IMR-90 (cell line): ENCODE data around the gene THOP1. TPM values are rescaled to one million over a fixed set of nuclear protein-coding genes. Genes with fewer than 3 reads are reported as not detected.

Source experiments
- ATAC-seq: fragments of 200-7000 bp; cut with Tn5 transposase; 2 replicates; pipeline ENCODE4 v1.9.1; 2020; ENCODE audit warnings: low read depth, mild to moderate bottlenecking, moderate library complexity
- BruUV-seq: library from RNA; stranded (reverse); fragments of 400-500 nt; replicated peaks from 2 replicates; lab custom pipeline; 2021; lab: Mats Ljungman, UMichigan
- CTCF ChIA-PET: fragments of 300-600 bp; formaldehyde crosslinking; extraction: SDS; loops from one replicate; lab custom pipeline; 2021; ENCODE audit warnings: antibody characterized with exemption; lab: Yijun Ruan, JAX
- POLR2A ChIA-PET: fragments of 300-600 bp; sonication (Branson Sonifier 250); formaldehyde crosslinking; loops from one replicate; lab custom pipeline; 2022; ENCODE audit warnings: antibody characterized with exemption; ENCODE audit not compliant: unreplicated experiment; lab: Charles Lee
- DNase-seq: peaks from one replicate; pipeline ENCODE4 v3.0.0; 2013
- H2AFZ ChIP-seq: replicated peaks from 2 replicates; pipeline ENCODE3; 2013; ENCODE audit warnings: low read length, mild to moderate bottlenecking; ENCODE audit not compliant: poor library complexity
- H2AK5ac ChIP-seq: 2 replicates; pipeline ENCODE4 v1.6.1; 2013; ENCODE audit warnings: low read depth, low read length, inconsistent platforms
- H2AK9ac ChIP-seq: replicated peaks from 2 replicates; pipeline ENCODE3; 2013; ENCODE audit warnings: mild to moderate bottlenecking, low read depth, low read length, moderate library complexity; ENCODE audit not compliant: poor library complexity
- H2BK120ac ChIP-seq: 2 replicates; pipeline ENCODE4 v1.6.1; 2013; ENCODE audit warnings: low read depth, low read length, inconsistent platforms
- H2BK15ac ChIP-seq: 3 replicates; pipeline ENCODE4 v1.6.1; 2013; ENCODE audit warnings: low read depth, low read length, inconsistent platforms
- H2BK20ac ChIP-seq: 2 replicates; pipeline ENCODE4 v1.6.1; 2013; ENCODE audit warnings: low read depth, mild to moderate bottlenecking, inconsistent platforms, low read length, moderate library complexity
- H2BK5ac ChIP-seq: 2 replicates; pipeline ENCODE4 v1.6.1; 2013; ENCODE audit warnings: mild to moderate bottlenecking, low read depth, low read length, inconsistent platforms; ENCODE audit not compliant: poor library complexity, severe bottlenecking
- H3K14ac ChIP-seq: replicated peaks from 2 replicates; pipeline ENCODE4 v1.6.1; 2013; ENCODE audit warnings: low read depth, low read length, inconsistent platforms
- H3K18ac ChIP-seq: 2 replicates; pipeline ENCODE4 v1.6.1; 2013; ENCODE audit warnings: low read depth, low read length, control low read depth
- H3K23ac ChIP-seq: 2 replicates; pipeline ENCODE4 v1.6.1; 2013; ENCODE audit warnings: low read depth, low read length, inconsistent platforms
- H3K27ac ChIP-seq: 2 replicates; pipeline ENCODE4 v1.5.1; 2013; ENCODE audit warnings: mild to moderate bottlenecking, control low read depth, low read length; ENCODE audit not compliant: insufficient read depth
- H3K27me3 ChIP-seq: 2 replicates; pipeline ENCODE4 v1.6.1; 2013; ENCODE audit warnings: low read length; ENCODE audit not compliant: control insufficient read depth, insufficient read depth
- H3K36me3 ChIP-seq: 2 replicates; pipeline ENCODE4 v1.6.1; 2013; ENCODE audit warnings: low read length, mixed read lengths; ENCODE audit not compliant: control insufficient read depth, insufficient read depth
- H3K4ac ChIP-seq: 2 replicates; pipeline ENCODE4 v1.6.1; 2013; ENCODE audit warnings: low read depth, low read length, inconsistent platforms
- H3K4me1 ChIP-seq: 2 replicates; pipeline ENCODE4 v1.6.1; 2013; ENCODE audit warnings: low read length, mixed read lengths; ENCODE audit not compliant: control insufficient read depth, insufficient read depth
- H3K4me2 ChIP-seq: 2 replicates; pipeline ENCODE4 v1.6.1; 2013; ENCODE audit warnings: low read depth, mild to moderate bottlenecking, control low read depth, low read length, moderate library complexity
- H3K4me3 ChIP-seq: 2 replicates; pipeline ENCODE4 v1.5.1; 2013; ENCODE audit warnings: low read depth, mild to moderate bottlenecking, control low read depth, low read length, moderate library complexity; ENCODE audit not compliant: insufficient read depth
- H3K56ac ChIP-seq: 2 replicates; pipeline ENCODE4 v1.6.1; 2013; ENCODE audit warnings: low read length, inconsistent platforms; ENCODE audit not compliant: insufficient read depth; ENCODE audit errors: extremely low read depth
- H3K79me1 ChIP-seq, 2 experiments: 2 replicates each; pipeline ENCODE4 v1.6.1; 2013; ENCODE audit warnings: low read length in 2 of 2, inconsistent platforms in 1 of 2, low read depth in 1 of 2
- H3K9ac ChIP-seq: 2 replicates; pipeline ENCODE4 v1.6.1; 2013; ENCODE audit warnings: low read depth, low read length, control low read depth
- H3K9me1 ChIP-seq: 2 replicates; pipeline ENCODE4 v1.6.1; 2013; ENCODE audit warnings: low read length, inconsistent platforms; ENCODE audit not compliant: insufficient read depth
- H3K9me3 ChIP-seq: 2 replicates; pipeline ENCODE4 v1.6.1; 2013; ENCODE audit warnings: low read length; ENCODE audit not compliant: control insufficient read depth, insufficient read depth
- H4K20me1 ChIP-seq: 2 replicates; pipeline ENCODE4 v1.6.1; 2013; ENCODE audit warnings: low read length, inconsistent platforms; ENCODE audit not compliant: insufficient read depth
- H4K5ac ChIP-seq: 2 replicates; pipeline ENCODE4 v1.6.1; 2013; ENCODE audit warnings: mild to moderate bottlenecking, low read depth, low read length, control low read depth
- H4K8ac ChIP-seq, 2 experiments: 2 replicates each; pipeline ENCODE4 v1.6.1; 2013; ENCODE audit warnings: low read depth in 2 of 2, low read length in 2 of 2, control low read depth in 1 of 2, inconsistent platforms in 1 of 2
- H4K91ac ChIP-seq: 2 replicates; pipeline ENCODE4 v1.6.1; 2013; ENCODE audit warnings: low read depth, low read length, inconsistent platforms; ENCODE audit not compliant: insufficient read depth
- BHLHE40 ChIP-seq: fragments of 150-350 bp; IDR thresholded peaks from 2 replicates; pipeline ENCODE4 v1.6.1; 2016; ENCODE audit warnings: mild to moderate bottlenecking, low read depth, low read length
- CEBPB ChIP-seq: IDR thresholded peaks from 2 replicates; pipeline ENCODE4 v1.6.1; 2012; ENCODE audit warnings: low read depth, low read length, improper control_type of control experiment
- CHD1 ChIP-seq: IDR thresholded peaks from 2 replicates; pipeline ENCODE4 v1.6.1; 2012; ENCODE audit warnings: low read depth, low read length, improper control_type of control experiment
- CTCF ChIP-seq: conservative IDR thresholded peaks from 2 replicates; pipeline ENCODE4 v1.5.1; 2012; ENCODE audit warnings: mild to moderate bottlenecking, low read depth, low read length, improper control_type of control experiment
- ELK1 ChIP-seq: fragments of 150-350 bp; IDR thresholded peaks from 2 replicates; pipeline ENCODE4 v1.6.1; 2016; ENCODE audit warnings: low read depth, mild to moderate bottlenecking, low read length, moderate library complexity, borderline replicate concordance
- FOS ChIP-seq: fragments of 150-350 bp; IDR thresholded peaks from 2 replicates; pipeline ENCODE4 v1.6.1; 2016; ENCODE audit warnings: low read depth, low read length
- MAFK ChIP-seq: IDR thresholded peaks from 2 replicates; pipeline ENCODE4 v1.6.1; 2012; ENCODE audit warnings: low read depth, low read length, improper control_type of control experiment
- NFE2L2 ChIP-seq: fragments of 150-350 bp; IDR thresholded peaks from 2 replicates; pipeline ENCODE4 v1.6.1; 2016; ENCODE audit warnings: low read depth, mild to moderate bottlenecking, low read length
- POLR2A ChIP-seq: IDR thresholded peaks from 2 replicates; pipeline ENCODE4 v1.6.1; 2012; ENCODE audit warnings: mild to moderate bottlenecking, low read depth, low read length
- RAD21 ChIP-seq: IDR thresholded peaks from 2 replicates; pipeline ENCODE4 v1.6.1; 2012; ENCODE audit warnings: low read length, improper control_type of control experiment
- RCOR1 ChIP-seq: IDR thresholded peaks from 2 replicates; pipeline ENCODE4 v1.6.1; 2012; ENCODE audit warnings: mild to moderate bottlenecking, low read length, improper control_type of control experiment; ENCODE audit not compliant: insufficient replicate concordance
- SMC3 ChIP-seq: fragments of 150-350 bp; IDR thresholded peaks from 2 replicates; pipeline ENCODE4 v1.6.1; 2016; ENCODE audit warnings: low read depth, mild to moderate bottlenecking, antibody characterized with exemption, low read length, moderate library complexity
- USF2 ChIP-seq: fragments of 150-350 bp; IDR thresholded peaks from 2 replicates; pipeline ENCODE4 v1.6.1; 2017; ENCODE audit warnings: mild to moderate bottlenecking, antibody characterized with exemption, low read length, low read depth
- WGBS, 2 experiments: methylation state at CpG; one replicate each; pipeline versions ENCODE4 v1.1.5 to v1.1.7; 2013; ENCODE audit warnings: missing lambda C conversion rate in 2 of 2; ENCODE audit not compliant: insufficient read length in 1 of 2; ENCODE audit errors: extremely low coverage in 2 of 2; 5-methylcytosine and 5-hydroxymethylcytosine counted together
- dilution Hi-C: fragments of 300-500 bp; cut with HindIII; formaldehyde crosslinking; loops from one replicate; pipeline ENCODE4 v1.14.3; 2018; ENCODE audit warnings: low sequenced_read_pairs; ENCODE audit not compliant: unreplicated experiment
- in situ Hi-C: fragments of 300-500 bp; cut with MboI; formaldehyde crosslinking; loops from 3 replicates; pipeline ENCODE4 v1.14.3; 2019; ENCODE audit warnings: low sequenced_read_pairs, inconsistent platforms, mixed read lengths
- intact Hi-C: fragments of 100-400 bp; cut with micrococcal nuclease; formaldehyde crosslinking; loops from 2 replicates; pipeline ENCODE4 v1.10.0; 2022
- polyA plus RNA-seq, 3 experiments: library from polyadenylated mRNA; depleted of rRNA; stranded (reverse); fragments of >200 nt; gene quantifications; 2 replicates each; pipeline ENCODE4 v1.2.3, GENCODE V29; 2012; ENCODE audit warnings: low replicate concordance in 1 of 3
- total RNA-seq: library from RNA; depleted of rRNA; stranded (reverse); fragments of >200 nt; gene quantifications from 2 replicates; pipeline ENCODE4 v1.2.3, GENCODE V29; 2012

Gene THOP1
- total and polyA plus RNA-seq, 2 of the 4 experiments (the other 2 are of a cell fraction): 57.5 to 91.9 TPM

GRCh38 chr19:2810141-2811091 lies 25.1 kb downstream of the THOP1 start:
- H2BK120ac ChIP-seq: no peak overlapping the region
- DNase-seq: no peak
- H3K27me3 ChIP-seq: no peaks in the 10 kb centered on the region
- no peak overlapping the region for H3K23ac ChIP-seq
- no peak overlapping the region for H3K27ac ChIP-seq
- no peak overlapping the region for H3K4ac ChIP-seq
- in situ Hi-C loops (no loop called here), intact Hi-C loops (no loop called here), dilution Hi-C loops (no loop called here)
- H3K56ac ChIP-seq: no peak overlapping the region
- BruUV-seq: no TSS peak
- no peak overlapping the region for H3K14ac ChIP-seq
- H2BK15ac ChIP-seq: no peak overlapping the region
- ChIA-PET POLR2A (no interaction called here), CTCF (interaction anchor here (1.4 kb wide), 1 partner anchor 9 kb away, joined by 3 read pairs; the partner anchor contains the start of gene ZNF554)
- H3K4me1 ChIP-seq: no peaks in the 10 kb centered on the region
- H2BK5ac ChIP-seq: no peak overlapping the region
- no peak overlapping the region for H2AK9ac ChIP-seq
- no peak overlapping the region for H4K5ac ChIP-seq
- no peaks in the 10 kb centered on the region for H3K9me3 ChIP-seq
- no peak overlapping the region for H3K9ac ChIP-seq
- H3K9me1 ChIP-seq: no peaks in the 10 kb centered on the region
- peaks cover 49% of the 10 kb centered on the region for H3K36me3 ChIP-seq
- H4K8ac ChIP-seq: no peak overlapping the region
- H4K20me1 ChIP-seq: no peaks in the 10 kb centered on the region; the same call in 1 of the 2 replicates
- no peak for ATAC-seq
- no peaks in the 10 kb centered on the region; a peak in 1 of 4 replicates for H3K79me1 ChIP-seq
- TF ChIP-seq BHLHE40: no peak
- TF ChIP-seq FOS: no peak
- no peak for TF ChIP-seq USF2
- TF ChIP-seq CEBPB: no peak
- no peak for TF ChIP-seq POLR2A
- TF ChIP-seq NFE2L2: no peak
- no peak for TF ChIP-seq CTCF
- no peak for TF ChIP-seq SMC3
- no peak for TF ChIP-seq RCOR1
- no peak for TF ChIP-seq MAFK
- TF ChIP-seq CHD1: no peak
- no peak for TF ChIP-seq RAD21
- no peak for TF ChIP-seq ELK1
- H3K4me3 ChIP-seq: no peak overlapping the region
- H3K4me2 ChIP-seq: no peak overlapping the region
- WGBS, 2 experiments: 98% methylated on average over 11 of the region's 58 CpGs; no CpG with 5 or more reads in 1 of the 2 experiments
- H2AFZ ChIP-seq: no peak overlapping the region
- H2BK20ac ChIP-seq: no peak overlapping the region
- H2AK5ac ChIP-seq: no peak overlapping the region
- H4K91ac ChIP-seq: no peak overlapping the region
- no peak overlapping the region for H3K18ac ChIP-seq
